ENCODE measurements around the gene SKP1. TPM values are rescaled to one million over a fixed set of nuclear protein-coding genes. Genes with fewer than 3 reads are reported as not detected.

The SKP1 gene
- total RNA-seq, 1 donor = 145 TPM

- Histone ChIP-seq H3K36me3 (ENCODE audit: insufficient read depth, low read length) (peaks cover 7% of the 10 kb centered on the region), H4K20me1 (ENCODE audit: insufficient read depth, low read length) (peaks cover 9% of the 10 kb centered on the region), H3K4me3 (ENCODE audit: insufficient read depth, low read length) (peak overlapping the region; percentile 78), H3K27me3 (ENCODE audit: insufficient read depth, low read length) (no peaks in the 10 kb centered on the region), H3K79me2 (ENCODE audit: insufficient read depth, low read length) (peaks cover 4% of the 10 kb centered on the region), H3K4me2 (ENCODE audit: insufficient read depth, low read length) (peak overlapping the region; percentile 72), H3K9me3 (ENCODE audit: low read depth, low read length) (no peaks in the 10 kb centered on the region), H2AFZ (ENCODE audit: low read length) (no peak overlapping the region), H3K27ac (ENCODE audit: low read depth, low read length) (no peak overlapping the region), H3K4me1 (ENCODE audit: insufficient read depth, low read length) (peaks cover 15% of the 10 kb centered on the region)
- DNase-seq (ENCODE audit: insufficient read length, low spot score, missing footprints) = peak; percentile 95
- TF ChIP-seq CTCF (IDR thresholded peaks at IDR 0.05; ENCODE audit: extremely low read depth, low read depth, low read length) = no peak
These were observed 61.0 kb downstream of the SKP1 start for GRCh38 chr5:134115806-134116175.

- Histone ChIP-seq H4K20me1 (ENCODE audit: insufficient read depth, low read length) (peaks cover 9% of the 10 kb centered on the region), H3K27me3 (ENCODE audit: insufficient read depth, low read length) (no peaks in the 10 kb centered on the region), H3K27ac (ENCODE audit: low read depth, low read length) (no peak overlapping the region), H3K4me1 (ENCODE audit: insufficient read depth, low read length) (peaks cover 15% of the 10 kb centered on the region), H3K79me2 (ENCODE audit: insufficient read depth, low read length) (peaks cover 4% of the 10 kb centered on the region), H3K36me3 (ENCODE audit: insufficient read depth, low read length) (peaks cover under 1% of the 10 kb centered on the region), H3K4me3 (ENCODE audit: insufficient read depth, low read length) (peak overlapping the region; percentile 78), H3K4me2 (ENCODE audit: insufficient read depth, low read length) (peak overlapping the region; percentile 72), H2AFZ (ENCODE audit: low read length) (no peak overlapping the region), H3K9me3 (ENCODE audit: low read depth, low read length) (no peaks in the 10 kb centered on the region)
- no peak for TF ChIP-seq CTCF (IDR thresholded peaks at IDR 0.05; ENCODE audit: extremely low read depth, low read depth, low read length)
- peak; percentile 93 for DNase-seq (ENCODE audit: insufficient read length, low spot score, missing footprints)
These were observed 61.6 kb downstream of the SKP1 start for GRCh38 chr5:134114886-134115805.

GRCh38 chr5:134113902-134114875, 62.6 kb downstream of the SKP1 start, which contains the start of gene TCF7:
Gene TCF7 (plus strand): TSS chr5:134114681. CDS start chr5:134114907, 226 bp downstream.
- no peaks in the 10 kb centered on the region for H3K27me3 ChIP-seq (ENCODE audit: insufficient read depth, low read length)
- H2AFZ ChIP-seq (ENCODE audit: low read length) = peak within 1 kb of the TSS; percentile 96
- peak; percentile 100 for DNase-seq (ENCODE audit: insufficient read length, low spot score, missing footprints)
- H3K27ac ChIP-seq (ENCODE audit: low read depth, low read length) = peak within 1 kb of the TSS; percentile 71
- H3K79me2 ChIP-seq (ENCODE audit: insufficient read depth, low read length) = peaks cover 4% of the 10 kb centered on the region
- H3K9me3 ChIP-seq (ENCODE audit: low read depth, low read length) = no peaks in the 10 kb centered on the region
- H3K4me3 ChIP-seq (ENCODE audit: insufficient read depth, low read length) = peak within 1 kb of the TSS; percentile 78
- H3K36me3 ChIP-seq (ENCODE audit: insufficient read depth, low read length) = no peaks in the 10 kb centered on the region
- peaks cover 9% of the 10 kb centered on the region for H4K20me1 ChIP-seq (ENCODE audit: insufficient read depth, low read length)
- peak within 1 kb of the TSS; percentile 94 for H3K4me2 ChIP-seq (ENCODE audit: insufficient read depth, low read length)
- peaks cover 15% of the 10 kb centered on the region for H3K4me1 ChIP-seq (ENCODE audit: insufficient read depth, low read length)
- TF ChIP-seq CTCF (IDR thresholded peaks at IDR 0.05; ENCODE audit: extremely low read depth, low read depth, low read length) = no peak
